OCI-LY1 (cell line): ENCODE measurements around the gene PDE3A.

Experiments
- H2AFZ ChIP-seq: fragments of 200-600 bp; sonication (generic), shearing (Covaris generic); 2 replicates; pipeline ENCODE4 v1.6.0; 2014; ENCODE audit warnings: antibody characterized with exemption, mild to moderate bottlenecking, low read length
- H3F3A ChIP-seq: fragments of 200-600 bp; sonication (generic), shearing (Covaris generic); 2 replicates; pipeline ENCODE4 v1.6.0; 2014; ENCODE audit warnings: mild to moderate bottlenecking, antibody characterized with exemption, low read length, moderate library complexity; ENCODE audit not compliant: insufficient read depth
- H3K27ac ChIP-seq: fragments of 200-600 bp; sonication (generic); 2 replicates; pipeline ENCODE4 v1.5.1; 2014; ENCODE audit warnings: low read length, mixed run types, mild to moderate bottlenecking, low read depth; ENCODE audit not compliant: poor library complexity, severe bottlenecking
- H3K27me3 ChIP-seq: fragments of 200-600 bp; sonication (generic); 2 replicates; pipeline ENCODE4 v1.6.0; 2014; ENCODE audit warnings: antibody characterized with exemption, mild to moderate bottlenecking, low read length, moderate library complexity; ENCODE audit not compliant: insufficient read depth
- H3K36me3 ChIP-seq: fragments of 200-600 bp; sonication (generic); 2 replicates; pipeline ENCODE4 v1.6.1; 2014; ENCODE audit warnings: mild to moderate bottlenecking, antibody characterized with exemption, low read length, moderate library complexity, mixed read lengths; ENCODE audit not compliant: insufficient read depth
- H3K4me1 ChIP-seq: fragments of 200-600 bp; sonication (generic); 2 replicates; pipeline ENCODE4 v1.5.1; 2014; ENCODE audit warnings: mild to moderate bottlenecking, low read length, moderate library complexity; ENCODE audit not compliant: insufficient read depth, severe bottlenecking
- H3K4me2 ChIP-seq: fragments of 200-600 bp; sonication (generic), shearing (Covaris generic); 2 replicates; pipeline ENCODE4 v1.6.1; 2014; ENCODE audit warnings: low read length
- H3K4me3 ChIP-seq: fragments of 200-600 bp; sonication (generic); 2 replicates; pipeline ENCODE4 v1.5.1; 2014; ENCODE audit warnings: low read length, low read depth, mild to moderate bottlenecking, mixed read lengths; ENCODE audit not compliant: poor library complexity, severe bottlenecking
- H3K79me2 ChIP-seq: fragments of 200-600 bp; shearing (Covaris generic); 2 replicates; pipeline ENCODE4 v1.6.1; 2016; ENCODE audit warnings: mixed run types, low read length, mixed read lengths; ENCODE audit not compliant: insufficient read depth
- H3K9ac ChIP-seq: fragments of 200-600 bp; sonication (generic), shearing (Covaris generic); 2 replicates; pipeline ENCODE4 v1.6.1; 2014; ENCODE audit warnings: mild to moderate bottlenecking, low read length, mixed read lengths
- H3K9me2 ChIP-seq: fragments of 200-600 bp; sonication (generic), shearing (Covaris generic); 2 replicates; pipeline ENCODE4 v1.6.1; 2014; ENCODE audit warnings: low read depth, mild to moderate bottlenecking, low read length, mixed read lengths
- H3K9me3 ChIP-seq: fragments of 200-600 bp; shearing (Covaris generic); 2 replicates; pipeline ENCODE4 v1.6.1; 2014; ENCODE audit warnings: low read length, mixed read lengths
- H4K20me1 ChIP-seq: fragments of 200-600 bp; sonication (generic), shearing (Covaris generic); 2 replicates; pipeline ENCODE4 v1.6.0; 2016; ENCODE audit warnings: mild to moderate bottlenecking, low read length; ENCODE audit not compliant: insufficient read depth
- CTCF ChIP-seq: fragments of 200-600 bp; sonication (generic), shearing (Covaris generic); IDR thresholded peaks from 2 replicates; pipeline ENCODE4 v1.5.1; 2017; ENCODE audit warnings: mild to moderate bottlenecking, antibody characterized with exemption, low read length, moderate library complexity, mixed read lengths
- EZH2 ChIP-seq: fragments of 200-600 bp; sonication (generic), shearing (Covaris generic); IDR thresholded peaks from 2 replicates; pipeline ENCODE4 v1.8.0; 2017; ENCODE audit warnings: borderline replicate concordance, mixed run types, mild to moderate bottlenecking, antibody characterized with exemption, low read length, moderate library complexity, mixed read lengths

The PDE3A gene

GRCh38 chr12:20486233-20486632 is 117.9 kb downstream of the PDE3A start:
- H3K27me3 ChIP-seq: no peaks in the 10 kb centered on the region
- no peak overlapping the region for H3K27ac ChIP-seq
- no peak overlapping the region for H2AFZ ChIP-seq
- no peaks in the 10 kb centered on the region for H3K4me1 ChIP-seq
- H3K4me2 ChIP-seq: no peak overlapping the region
- TF ChIP-seq EZH2 (no peak), CTCF (no peak)
- no peaks in the 10 kb centered on the region for H4K20me1 ChIP-seq
- H3K9ac ChIP-seq: no peak overlapping the region
- H3K79me2 ChIP-seq: no peaks in the 10 kb centered on the region
- no peaks in the 10 kb centered on the region for H3K36me3 ChIP-seq
- H3K4me3 ChIP-seq: no peak overlapping the region
- no peaks in the 10 kb centered on the region for H3K9me3 ChIP-seq
- H3F3A ChIP-seq: no peaks in the 10 kb centered on the region
- no peaks in the 10 kb centered on the region for H3K9me2 ChIP-seq

- no peaks in the 10 kb centered on the region for H3K36me3 ChIP-seq
- no peak overlapping the region for H3K4me2 ChIP-seq
- no peaks in the 10 kb centered on the region for H4K20me1 ChIP-seq
- H3K4me3 ChIP-seq: no peak overlapping the region
- no peak overlapping the region for H3K27ac ChIP-seq
- no peaks in the 10 kb centered on the region for H3K79me2 ChIP-seq
- no peak overlapping the region for H2AFZ ChIP-seq
- no peaks in the 10 kb centered on the region for H3K9me3 ChIP-seq
- H3K9ac ChIP-seq: no peak overlapping the region
- H3K9me2 ChIP-seq: no peaks in the 10 kb centered on the region
- H3K27me3 ChIP-seq: no peaks in the 10 kb centered on the region
- no peaks in the 10 kb centered on the region for H3K4me1 ChIP-seq
- H3F3A ChIP-seq: no peaks in the 10 kb centered on the region
- TF ChIP-seq CTCF: no peak
- TF ChIP-seq EZH2: no peak
Measured at GRCh38 chr12:20487519-20487918, 119.2 kb downstream of the PDE3A start.

- Histone ChIP-seq H3K27me3 (no peaks in the 10 kb centered on the region), H3K36me3 (no peaks in the 10 kb centered on the region), H2AFZ (no peak overlapping the region), H3K9ac (no peak overlapping the region), H4K20me1 (no peaks in the 10 kb centered on the region), H3F3A (no peaks in the 10 kb centered on the region), H3K27ac (no peak overlapping the region), H3K79me2 (no peaks in the 10 kb centered on the region), H3K4me2 (no peak overlapping the region), H3K9me3 (no peaks in the 10 kb centered on the region), H3K4me1 (no peaks in the 10 kb centered on the region), H3K9me2 (no peaks in the 10 kb centered on the region), H3K4me3 (no peak overlapping the region)
- TF ChIP-seq EZH2 (no peak), CTCF (no peak)
Measured at GRCh38 chr12:20489645-20490044, 121.3 kb downstream of the PDE3A start.
